Loucy (cell line): ENCODE data around the gene TIMM29.

Experiments
- EZH2phosphoT487 ChIP-seq: fragments of 200-600 bp; IDR thresholded peaks from 2 replicates; pipeline ENCODE4 v1.6.1; 2018; ENCODE audit warnings: antibody characterized with exemption, mild to moderate bottlenecking, moderate library complexity, borderline replicate concordance
- TF ChIP-seq, protein P1 (sequence below): fragments of 200-600 bp; sonication (generic); conservative IDR thresholded peaks from 2 replicates; pipeline ENCODE4 v1.5.1; 2014; ENCODE audit warnings: mild to moderate bottlenecking, antibody characterized with exemption, low read length

DNA sequence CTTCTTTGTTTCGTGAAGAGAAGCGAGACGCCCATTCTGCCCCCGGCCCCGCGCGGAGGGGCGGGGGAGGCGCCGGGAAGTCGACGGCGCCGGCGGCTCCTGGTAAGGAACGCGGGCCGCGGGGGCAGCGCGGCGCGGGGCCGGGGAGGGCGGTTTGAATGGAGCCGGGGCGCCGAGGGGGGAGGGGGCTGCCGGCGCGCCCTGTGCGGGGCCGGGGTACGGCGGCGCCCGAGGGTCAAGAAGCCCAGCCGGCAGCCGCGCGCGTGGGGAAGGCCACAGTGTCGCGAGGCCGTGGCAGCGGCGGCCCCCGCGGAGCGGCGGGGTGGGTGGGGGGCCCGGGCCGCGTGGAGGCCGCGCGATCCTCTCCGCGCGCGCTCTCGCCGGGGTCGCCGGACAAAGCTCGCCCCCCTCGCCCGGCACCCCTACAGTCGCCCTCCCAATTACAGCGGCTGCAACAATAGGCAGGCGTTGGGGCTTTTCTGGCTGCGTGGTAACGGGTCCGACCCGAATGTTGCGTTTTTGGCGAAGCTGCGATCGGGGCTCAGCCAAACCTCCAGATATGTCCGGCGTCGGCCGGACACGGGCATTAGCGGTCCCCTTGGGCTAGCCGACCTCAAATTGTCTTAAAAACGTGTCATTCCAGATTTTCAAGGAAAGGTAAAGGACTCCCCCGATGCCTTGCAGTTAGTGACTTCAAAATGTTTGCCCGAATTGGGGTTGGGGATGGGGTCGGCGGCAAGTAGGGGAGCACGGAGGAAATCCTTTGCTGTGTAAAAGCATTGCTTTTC, 32.7 kb downstream of the TIMM29 start:
- TF ChIP-seq, protein P1, sequence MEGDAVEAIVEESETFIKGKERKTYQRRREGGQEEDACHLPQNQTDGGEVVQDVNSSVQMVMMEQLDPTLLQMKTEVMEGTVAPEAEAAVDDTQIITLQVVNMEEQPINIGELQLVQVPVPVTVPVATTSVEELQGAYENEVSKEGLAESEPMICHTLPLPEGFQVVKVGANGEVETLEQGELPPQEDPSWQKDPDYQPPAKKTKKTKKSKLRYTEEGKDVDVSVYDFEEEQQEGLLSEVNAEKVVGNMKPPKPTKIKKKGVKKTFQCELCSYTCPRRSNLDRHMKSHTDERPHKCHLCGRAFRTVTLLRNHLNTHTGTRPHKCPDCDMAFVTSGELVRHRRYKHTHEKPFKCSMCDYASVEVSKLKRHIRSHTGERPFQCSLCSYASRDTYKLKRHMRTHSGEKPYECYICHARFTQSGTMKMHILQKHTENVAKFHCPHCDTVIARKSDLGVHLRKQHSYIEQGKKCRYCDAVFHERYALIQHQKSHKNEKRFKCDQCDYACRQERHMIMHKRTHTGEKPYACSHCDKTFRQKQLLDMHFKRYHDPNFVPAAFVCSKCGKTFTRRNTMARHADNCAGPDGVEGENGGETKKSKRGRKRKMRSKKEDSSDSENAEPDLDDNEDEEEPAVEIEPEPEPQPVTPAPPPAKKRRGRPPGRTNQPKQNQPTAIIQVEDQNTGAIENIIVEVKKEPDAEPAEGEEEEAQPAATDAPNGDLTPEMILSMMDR, result no peak
- TF ChIP-seq EZH2phosphoT487, result no peak
